Mucosa of descending colon (tissue), 3 donors: ENCODE measurements around the gene C1QA. TPM values are rescaled to one million over a fixed set of nuclear protein-coding genes. Genes with fewer than 3 reads are reported as not detected.

Experiments used
- ATAC-seq: fragments of 200-7000 bp; cut with Tn5 transposase; one replicate; pipeline ENCODE4 v1.9.1; 2020; ENCODE audit warnings: mild to moderate bottlenecking, moderate library complexity
- DNase-seq, 3 donors: peaks; one replicate each; pipeline ENCODE4 v3.0.0-alpha.2; 2020
- H3K36me3 ChIP-seq: fragments of 200-600 bp; one replicate; pipeline ENCODE4 v1.8.0; 2021; ENCODE audit warnings: low read depth, mild to moderate bottlenecking
- H3K4me1 ChIP-seq: fragments of 200-600 bp; one replicate; pipeline ENCODE4 v1.8.0; 2021; ENCODE audit warnings: low read depth, mild to moderate bottlenecking
- H3K4me3 ChIP-seq: fragments of 200-600 bp; one replicate; pipeline ENCODE4 v1.8.0; 2021; ENCODE audit warnings: mild to moderate bottlenecking
- H3K9me3 ChIP-seq: fragments of 200-600 bp; one replicate; pipeline ENCODE4 v1.8.0; 2021; ENCODE audit warnings: mild to moderate bottlenecking
- intact Hi-C, 2 donors: fragments of 100-400 bp; cut with DNase I in 1 of 2; cut with micrococcal nuclease in 1 of 2; formaldehyde crosslinking; loops; one replicate each; pipeline versions ENCODE4 v1.11.0 to v1.11.1; 2022; cut with DNase I, micrococcal nuclease
- total RNA-seq, 3 donors: library from RNA; stranded (reverse); fragmentation: NEBNext Ultra II Directional in 2 of 3; extraction: Animal tissue kit (Norgen Biotek cat#: 25700) in 2 of 3; gene quantifications; one replicate each; pipeline versions ENCODE4 v1.2.1 to v1.2.4, GENCODE V29; 2021 to 2023
- TF ChIP-seq, protein P1 (sequence below): fragments of 200-600 bp; IDR thresholded peaks from one replicate; pipeline ENCODE4 v1.8.0; 2022; ENCODE audit warnings: antibody characterized with exemption, mild to moderate bottlenecking
- donor health status: DM: no; HTN: no; CAD: no; lungs with moderate emphysema.
- donor health status: DM: no; HTN: no; CAD: no.
- donor health status: DM: no; HTN: yes; CAD: no.

Gene C1QA
- total RNA-seq, 3 donors from 2014 or later: 30.1 to 167 (median 134) TPM

DNA sequence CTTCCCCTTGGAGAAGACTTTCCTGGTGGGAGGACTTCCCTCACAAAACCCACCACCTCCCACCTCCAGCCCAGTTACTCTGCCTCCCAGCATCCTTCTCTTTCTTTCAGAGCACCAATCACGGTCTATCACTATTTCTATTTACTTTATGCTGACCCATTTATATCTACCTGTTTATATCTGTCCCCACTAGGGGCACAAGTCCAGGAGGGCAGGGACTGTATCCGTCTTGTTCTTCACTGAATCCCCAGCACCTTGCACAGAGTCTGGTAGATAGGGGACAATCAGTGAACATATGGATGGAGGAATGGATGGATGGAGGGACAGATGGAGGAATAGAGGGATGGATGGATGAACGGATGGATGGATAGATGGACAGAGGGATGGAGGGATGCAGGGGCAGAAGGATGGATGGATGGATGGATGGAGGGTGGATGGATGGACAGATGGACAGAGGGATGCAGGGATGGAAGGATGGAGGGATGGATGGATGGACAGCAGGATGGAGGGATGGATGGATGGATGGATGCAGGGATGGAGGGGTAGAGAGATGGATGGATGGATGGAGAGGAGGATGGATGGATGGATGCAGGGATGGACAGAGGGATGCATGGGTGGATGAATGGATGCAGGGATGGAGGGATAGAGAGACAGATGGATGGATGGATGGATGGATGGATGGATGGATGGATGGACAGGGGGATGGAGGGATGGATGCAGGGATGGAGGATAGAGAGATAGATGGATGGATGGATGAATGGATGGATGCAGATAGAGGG is 22.1 kb downstream of the C1QA start:
- H3K4me3 ChIP-seq: no peak overlapping the region
- no peaks in the 10 kb centered on the region for H3K4me1 ChIP-seq
- intact Hi-C loops: no loop called here
- ATAC-seq: no peak
- TF ChIP-seq, protein P1, sequence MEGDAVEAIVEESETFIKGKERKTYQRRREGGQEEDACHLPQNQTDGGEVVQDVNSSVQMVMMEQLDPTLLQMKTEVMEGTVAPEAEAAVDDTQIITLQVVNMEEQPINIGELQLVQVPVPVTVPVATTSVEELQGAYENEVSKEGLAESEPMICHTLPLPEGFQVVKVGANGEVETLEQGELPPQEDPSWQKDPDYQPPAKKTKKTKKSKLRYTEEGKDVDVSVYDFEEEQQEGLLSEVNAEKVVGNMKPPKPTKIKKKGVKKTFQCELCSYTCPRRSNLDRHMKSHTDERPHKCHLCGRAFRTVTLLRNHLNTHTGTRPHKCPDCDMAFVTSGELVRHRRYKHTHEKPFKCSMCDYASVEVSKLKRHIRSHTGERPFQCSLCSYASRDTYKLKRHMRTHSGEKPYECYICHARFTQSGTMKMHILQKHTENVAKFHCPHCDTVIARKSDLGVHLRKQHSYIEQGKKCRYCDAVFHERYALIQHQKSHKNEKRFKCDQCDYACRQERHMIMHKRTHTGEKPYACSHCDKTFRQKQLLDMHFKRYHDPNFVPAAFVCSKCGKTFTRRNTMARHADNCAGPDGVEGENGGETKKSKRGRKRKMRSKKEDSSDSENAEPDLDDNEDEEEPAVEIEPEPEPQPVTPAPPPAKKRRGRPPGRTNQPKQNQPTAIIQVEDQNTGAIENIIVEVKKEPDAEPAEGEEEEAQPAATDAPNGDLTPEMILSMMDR: no peak
- no peak for DNase-seq
- H3K36me3 ChIP-seq: no peaks in the 10 kb centered on the region
- no peaks in the 10 kb centered on the region for H3K9me3 ChIP-seq

DNA sequence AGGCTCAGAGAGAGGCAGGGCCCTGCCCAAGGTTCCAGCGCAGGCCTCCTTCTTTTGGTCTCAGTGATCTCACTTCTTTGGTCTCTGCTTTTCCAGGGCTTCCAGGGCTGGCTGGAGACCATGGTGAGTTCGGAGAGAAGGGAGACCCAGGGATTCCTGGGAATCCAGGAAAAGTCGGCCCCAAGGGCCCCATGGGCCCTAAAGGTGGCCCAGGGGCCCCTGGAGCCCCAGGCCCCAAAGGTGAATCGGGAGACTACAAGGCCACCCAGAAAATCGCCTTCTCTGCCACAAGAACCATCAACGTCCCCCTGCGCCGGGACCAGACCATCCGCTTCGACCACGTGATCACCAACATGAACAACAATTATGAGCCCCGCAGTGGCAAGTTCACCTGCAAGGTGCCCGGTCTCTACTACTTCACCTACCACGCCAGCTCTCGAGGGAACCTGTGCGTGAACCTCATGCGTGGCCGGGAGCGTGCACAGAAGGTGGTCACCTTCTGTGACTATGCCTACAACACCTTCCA is 24.4 kb downstream of the C1QA start:
- Histone ChIP-seq H3K4me1 (no peaks in the 10 kb centered on the region), H3K9me3 (no peaks in the 10 kb centered on the region), H3K4me3 (no peak overlapping the region), H3K36me3 (no peaks in the 10 kb centered on the region)
- intact Hi-C loops: no loop called here
- TF ChIP-seq, protein P1: no peak
- no peak for ATAC-seq
- no peak for DNase-seq

DNA sequence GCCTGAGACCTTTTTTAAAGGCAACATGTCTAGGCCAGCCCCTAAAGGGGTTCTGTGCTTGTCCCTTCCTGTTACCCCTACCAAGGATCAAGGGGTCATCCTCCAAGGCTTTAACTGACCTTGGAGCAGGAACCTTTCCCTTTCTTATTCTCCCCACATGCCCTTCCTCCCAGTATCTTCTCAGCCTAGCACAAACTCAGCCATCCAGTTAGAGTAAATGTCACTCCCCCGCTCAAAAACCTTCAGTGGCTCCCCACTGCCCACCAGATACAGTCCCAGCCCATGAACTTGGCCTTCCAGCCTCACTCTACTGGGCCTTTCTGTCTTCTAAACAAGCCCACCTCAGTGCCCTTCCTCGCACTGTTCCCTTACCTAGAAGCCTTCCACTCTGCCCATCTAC is 25.5 kb downstream of the C1QA start:
- intact Hi-C loops: no loop called here
- no peaks in the 10 kb centered on the region for H3K9me3 ChIP-seq
- ATAC-seq (no peak), DNase-seq (no peak)
- no peak overlapping the region for H3K4me3 ChIP-seq
- TF ChIP-seq, protein P1: no peak
- H3K4me1 ChIP-seq: no peaks in the 10 kb centered on the region
- no peaks in the 10 kb centered on the region for H3K36me3 ChIP-seq

DNA sequence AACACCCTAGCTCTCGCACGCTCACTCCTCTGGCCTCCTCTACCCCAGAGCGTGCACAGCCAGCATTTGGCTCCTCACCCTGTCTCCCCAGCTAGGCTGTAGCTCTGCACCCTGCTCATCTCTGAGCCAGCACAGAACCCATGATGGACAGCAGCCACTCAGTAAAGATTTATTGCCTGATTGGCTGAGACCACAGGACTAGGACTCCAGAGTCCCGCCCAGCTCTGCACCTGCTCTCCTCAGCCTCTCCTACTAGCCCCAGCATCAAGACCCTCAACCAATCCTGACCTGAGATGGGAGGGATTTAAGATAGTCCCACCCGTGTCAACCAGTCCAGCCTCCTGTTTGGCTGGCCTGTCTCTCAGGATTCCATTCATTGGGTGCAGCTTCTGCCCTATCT is 25.9 kb downstream of the C1QA start:
- H3K36me3 ChIP-seq: no peaks in the 10 kb centered on the region
- H3K4me1 ChIP-seq: no peaks in the 10 kb centered on the region
- TF ChIP-seq, protein P1: no peak
- H3K4me3 ChIP-seq: no peak overlapping the region
- DNase-seq (no peak), ATAC-seq (peak; percentile 85)
- intact Hi-C loops: no loop called here
- no peaks in the 10 kb centered on the region for H3K9me3 ChIP-seq

DNA sequence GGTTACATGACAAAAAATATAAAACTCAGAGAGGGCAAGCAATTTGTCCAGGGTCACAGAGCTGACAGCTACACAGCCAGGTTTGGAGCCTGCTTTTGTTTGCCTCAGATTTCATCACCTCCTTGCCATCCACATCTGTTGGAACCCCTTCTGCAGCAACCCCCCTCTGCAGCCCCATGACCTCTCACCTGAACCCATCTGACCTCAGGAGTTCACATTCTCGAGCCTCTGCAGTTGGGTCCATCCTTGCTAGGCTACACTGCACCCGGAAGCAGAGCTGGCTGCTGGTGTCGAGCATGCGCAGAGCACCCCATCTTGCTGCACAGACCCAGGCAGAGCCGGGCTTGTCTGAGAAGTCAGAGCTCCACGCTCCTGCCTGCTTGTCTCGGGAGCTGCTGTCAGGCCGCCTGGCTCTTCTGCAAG is 26.6 kb downstream of the C1QA start:
- DNase-seq (no peak), ATAC-seq (no peak)
- Histone ChIP-seq H3K4me3 (no peak overlapping the region), H3K9me3 (no peaks in the 10 kb centered on the region), H3K36me3 (no peaks in the 10 kb centered on the region), H3K4me1 (no peaks in the 10 kb centered on the region)
- intact Hi-C loops: no loop called here
- TF ChIP-seq, protein P1: no peak
